SU-DHL-6 (cell line): Measurements from ENCODE around the gene TNFRSF19.

ENCODE experiments used
- H2AFZ ChIP-seq: fragments of 200-600 bp; sonication (generic); 2 replicates; pipeline ENCODE4 v1.6.1; 2014; ENCODE audit warnings: low read depth, mild to moderate bottlenecking, moderate library complexity, mixed read lengths, antibody characterized with exemption, low read length; ENCODE audit not compliant: severe bottlenecking
- H3F3A ChIP-seq: fragments of 200-600 bp; shearing (Covaris generic); 2 replicates; pipeline ENCODE4 v1.6.0; 2016; ENCODE audit warnings: antibody characterized with exemption, mild to moderate bottlenecking; ENCODE audit not compliant: insufficient read depth
- H3K27ac ChIP-seq: fragments of 200-600 bp; sonication (generic); 2 replicates; pipeline ENCODE4 v1.5.1; 2016; ENCODE audit warnings: low read depth, mild to moderate bottlenecking, low read length, moderate library complexity, mixed read lengths
- H3K27me3 ChIP-seq: fragments of 200-600 bp; sonication (generic), shearing (Covaris generic); 2 replicates; pipeline ENCODE4 v1.6.0; 2014; ENCODE audit warnings: mild to moderate bottlenecking, low read length
- H3K36me3 ChIP-seq: fragments of 200-600 bp; sonication (generic); 2 replicates; pipeline ENCODE4 v1.6.1; 2014; ENCODE audit warnings: mild to moderate bottlenecking, low read length, mixed read lengths
- H3K4me2 ChIP-seq: fragments of 300-600, 200-600 bp; shearing (Covaris generic), sonication (generic); 2 replicates; pipeline ENCODE4 v1.6.0; 2014; ENCODE audit warnings: low read length, low read depth, mild to moderate bottlenecking; ENCODE audit not compliant: poor library complexity, severe bottlenecking
- H3K4me3 ChIP-seq: fragments of 200-600 bp; sonication (generic); 2 replicates; pipeline ENCODE4 v1.5.1; 2014; ENCODE audit warnings: antibody characterized with exemption, low read length, mild to moderate bottlenecking, mixed read lengths; ENCODE audit not compliant: insufficient read depth, poor library complexity, severe bottlenecking
- H3K79me2 ChIP-seq: fragments of 200-600 bp; sonication (generic); 2 replicates; pipeline ENCODE4 v1.6.1; 2014; ENCODE audit warnings: mild to moderate bottlenecking, low read length, moderate library complexity; ENCODE audit not compliant: insufficient read depth
- H3K9ac ChIP-seq: fragments of 200-600 bp; sonication (generic); 2 replicates; pipeline ENCODE4 v1.7.0; 2014; ENCODE audit warnings: mild to moderate bottlenecking, low read length
- H3K9me2 ChIP-seq: fragments of 200-600 bp; sonication (generic); replicated peaks from 2 replicates; pipeline ENCODE4 v1.6.1; 2014; ENCODE audit warnings: low read length; ENCODE audit not compliant: insufficient read depth
- H3K9me3 ChIP-seq: fragments of 200-600 bp; sonication (generic); 2 replicates; pipeline ENCODE4 v1.6.1; 2014; ENCODE audit warnings: low read length, mixed read lengths; ENCODE audit not compliant: insufficient read depth
- H4K20me1 ChIP-seq: fragments of 200-600 bp; sonication (generic); 2 replicates; pipeline ENCODE4 v1.6.1; 2014; ENCODE audit warnings: low read depth, mild to moderate bottlenecking, antibody characterized with exemption, low read length, moderate library complexity, mixed read lengths
- CTCF ChIP-seq: fragments of 200-600 bp; sonication (generic); IDR thresholded peaks from one replicate; pipeline ENCODE4 v1.5.1; 2017; ENCODE audit warnings: antibody characterized with exemption, mild to moderate bottlenecking, low read length, moderate library complexity; ENCODE audit not compliant: insufficient read depth, poor library complexity, severe bottlenecking
- EZH2phosphoT487 ChIP-seq: fragments of 200-600 bp; sonication (generic), shearing (Covaris generic); conservative IDR thresholded peaks from 2 replicates; pipeline ENCODE4 v1.6.1; 2018; ENCODE audit warnings: mild to moderate bottlenecking, antibody characterized with exemption, low read length, moderate library complexity, mixed read lengths

Gene TNFRSF19

GRCh38 chr13:23567906-23568460 is 2.2 kb upstream of the TNFRSF19 start:
- no peaks in the 10 kb centered on the region for H3K9me2 ChIP-seq
- no peaks in the 10 kb centered on the region for H4K20me1 ChIP-seq
- H3K9me3 ChIP-seq, result no peaks in the 10 kb centered on the region
- H3K27me3 ChIP-seq, result no peaks in the 10 kb centered on the region
- H3K4me2 ChIP-seq, result no peak overlapping the region
- no peaks in the 10 kb centered on the region for H3K36me3 ChIP-seq
- no peak overlapping the region for H3K4me3 ChIP-seq
- no peak overlapping the region for H3K27ac ChIP-seq
- H3K9ac ChIP-seq, result no peak overlapping the region
- no peak overlapping the region for H2AFZ ChIP-seq
- TF ChIP-seq CTCF (no peak), EZH2phosphoT487 (no peak)
- H3F3A ChIP-seq, result no peaks in the 10 kb centered on the region
- no peaks in the 10 kb centered on the region for H3K79me2 ChIP-seq

GRCh38 chr13:23570921-23571315 is 706 bp downstream of the TNFRSF19 start:
- Histone ChIP-seq H2AFZ (no peak overlapping the region), H3F3A (no peaks in the 10 kb centered on the region), H3K27me3 (no peaks in the 10 kb centered on the region), H3K79me2 (no peaks in the 10 kb centered on the region), H3K36me3 (no peaks in the 10 kb centered on the region), H3K27ac (no peak overlapping the region), H4K20me1 (no peaks in the 10 kb centered on the region), H3K9me3 (no peaks in the 10 kb centered on the region), H3K4me2 (no peak overlapping the region), H3K9ac (no peak overlapping the region), H3K4me3 (no peak overlapping the region), H3K9me2 (no peaks in the 10 kb centered on the region)
- TF ChIP-seq EZH2phosphoT487 (no peak), CTCF (no peak)

- no peak overlapping the region for H2AFZ ChIP-seq
- no peaks in the 10 kb centered on the region for H3K9me2 ChIP-seq
- TF ChIP-seq EZH2phosphoT487 (no peak), CTCF (no peak)
- no peak overlapping the region for H3K27ac ChIP-seq
- H3K27me3 ChIP-seq, result no peaks in the 10 kb centered on the region
- no peaks in the 10 kb centered on the region for H3K9me3 ChIP-seq
- no peak overlapping the region for H3K9ac ChIP-seq
- H3K36me3 ChIP-seq, result no peaks in the 10 kb centered on the region
- H3K4me3 ChIP-seq, result no peak overlapping the region
- H3K79me2 ChIP-seq, result no peaks in the 10 kb centered on the region
- no peaks in the 10 kb centered on the region for H4K20me1 ChIP-seq
- no peaks in the 10 kb centered on the region for H3F3A ChIP-seq
- no peak overlapping the region for H3K4me2 ChIP-seq
These were observed 1.2 kb downstream of the TNFRSF19 start for GRCh38 chr13:23571431-23571830.
